Prostate gland (tissue), 2 donors: Measurements from ENCODE around the gene TAS2R41.

Experiments
- CTCF ChIP-seq, 4 experiments: fragments of 200-600 bp in 2 of 4; fragments of 450-650 bp in 2 of 4; sonication (generic) in 2 of 4; IDR thresholded peaks; 1 replicate in 3 of 4; 2 replicates in 1 of 4; pipeline ENCODE4 v1.5.1; 2016 to 2019; ENCODE audit warnings: antibody characterized with exemption in 4 of 4, mild to moderate bottlenecking in 2 of 4, moderate library complexity in 2 of 4
- POLR2A ChIP-seq: fragments of 450-650 bp; IDR thresholded peaks from one replicate; pipeline ENCODE4 v1.6.1; 2016; ENCODE audit warnings: antibody characterized with exemption, mild to moderate bottlenecking
- POLR2AphosphoS5 ChIP-seq: sonication (generic); formaldehyde crosslinking; IDR thresholded peaks from one replicate; pipeline ENCODE4 v1.6.1; 2017; ENCODE audit warnings: antibody characterized with exemption

GRCh38 chr7:143493751-143494150 lies 16.1 kb downstream of the TAS2R41 start:
- no peak for TF ChIP-seq POLR2AphosphoS5
- no peak for TF ChIP-seq CTCF (IDR thresholded peaks at IDR 0.05)
- TF ChIP-seq POLR2A: no peak
